ENCODE measurements around the gene OPCML. TPM values are rescaled to one million over a fixed set of nuclear protein-coding genes. Genes with fewer than 3 reads are reported as not detected.

Gene OPCML
- total RNA-seq, 1 donor from 2014 or later, result 4.1 TPM

- H3K4me1 Mint-ChIP-seq (ENCODE audit: unreplicated experiment), result no peaks in the 10 kb centered on the region
- H3K36me3 Mint-ChIP-seq (ENCODE audit: low read depth, unreplicated experiment), result no peaks in the 10 kb centered on the region
- H3K9me3 Mint-ChIP-seq (ENCODE audit: unreplicated experiment), result no peaks in the 10 kb centered on the region
- no peak for DNase-seq (ENCODE audit: low spot score)
- no peak overlapping the region for H3K4me3 Mint-ChIP-seq (ENCODE audit: unreplicated experiment)
- no peak overlapping the region for H3K27ac Mint-ChIP-seq (ENCODE audit: unreplicated experiment)
- H3K27me3 Mint-ChIP-seq (ENCODE audit: unreplicated experiment), result no peaks in the 10 kb centered on the region
- TF ChIP-seq CTCF (IDR thresholded peaks at IDR 0.05; ENCODE audit: unreplicated experiment), result no peak
These were observed 282.8 kb downstream of the OPCML start for GRCh38 chr11:133249530-133249929.

GRCh38 chr11:133249065-133249464 lies 283.2 kb downstream of the OPCML start:
- no peak for DNase-seq (ENCODE audit: low spot score)
- no peak for TF ChIP-seq CTCF (IDR thresholded peaks at IDR 0.05; ENCODE audit: unreplicated experiment)
- Mint-ChIP-seq H3K9me3 (ENCODE audit: unreplicated experiment) (no peaks in the 10 kb centered on the region), H3K27me3 (ENCODE audit: unreplicated experiment) (no peaks in the 10 kb centered on the region), H3K36me3 (ENCODE audit: low read depth, unreplicated experiment) (no peaks in the 10 kb centered on the region), H3K4me1 (ENCODE audit: unreplicated experiment) (no peaks in the 10 kb centered on the region), H3K4me3 (ENCODE audit: unreplicated experiment) (no peak overlapping the region), H3K27ac (ENCODE audit: unreplicated experiment) (no peak overlapping the region)

GRCh38 chr11:133243832-133244231 lies 288.5 kb downstream of the OPCML start:
- Mint-ChIP-seq H3K27ac (ENCODE audit: unreplicated experiment) (no peak overlapping the region), H3K4me3 (ENCODE audit: unreplicated experiment) (no peak overlapping the region), H3K36me3 (ENCODE audit: low read depth, unreplicated experiment) (no peaks in the 10 kb centered on the region), H3K27me3 (ENCODE audit: unreplicated experiment) (no peaks in the 10 kb centered on the region), H3K9me3 (ENCODE audit: unreplicated experiment) (no peaks in the 10 kb centered on the region), H3K4me1 (ENCODE audit: unreplicated experiment) (no peaks in the 10 kb centered on the region)
- peak; percentile 29 for TF ChIP-seq CTCF (IDR thresholded peaks at IDR 0.05; ENCODE audit: unreplicated experiment)
- DNase-seq (ENCODE audit: low spot score), result no peak

- no peak for DNase-seq (ENCODE audit: low spot score)
- no peak overlapping the region for H3K4me3 Mint-ChIP-seq (ENCODE audit: unreplicated experiment)
- H3K27ac Mint-ChIP-seq (ENCODE audit: unreplicated experiment), result no peak overlapping the region
- no peaks in the 10 kb centered on the region for H3K36me3 Mint-ChIP-seq (ENCODE audit: low read depth, unreplicated experiment)
- H3K4me1 Mint-ChIP-seq (ENCODE audit: unreplicated experiment), result peaks cover 4% of the 10 kb centered on the region
- H3K27me3 Mint-ChIP-seq (ENCODE audit: unreplicated experiment), result peaks cover 2% of the 10 kb centered on the region
- no peak for TF ChIP-seq CTCF (IDR thresholded peaks at IDR 0.05; ENCODE audit: unreplicated experiment)
- no peaks in the 10 kb centered on the region for H3K9me3 Mint-ChIP-seq (ENCODE audit: unreplicated experiment)
These were observed 291.2 kb downstream of the OPCML start for GRCh38 chr11:133240908-133241655.

- no peaks in the 10 kb centered on the region for H3K36me3 Mint-ChIP-seq (ENCODE audit: low read depth, unreplicated experiment)
- peaks cover 6% of the 10 kb centered on the region for H3K4me1 Mint-ChIP-seq (ENCODE audit: unreplicated experiment)
- H3K9me3 Mint-ChIP-seq (ENCODE audit: unreplicated experiment), result no peaks in the 10 kb centered on the region
- no peak for DNase-seq (ENCODE audit: low spot score)
- peaks cover 2% of the 10 kb centered on the region for H3K27me3 Mint-ChIP-seq (ENCODE audit: unreplicated experiment)
- no peak overlapping the region for H3K27ac Mint-ChIP-seq (ENCODE audit: unreplicated experiment)
- H3K4me3 Mint-ChIP-seq (ENCODE audit: unreplicated experiment), result no peak overlapping the region
- TF ChIP-seq CTCF (IDR thresholded peaks at IDR 0.05; ENCODE audit: unreplicated experiment), result no peak
These were observed 292.7 kb downstream of the OPCML start for GRCh38 chr11:133239575-133239974.
